Heart right ventricle (tissue), 16 donors: ENCODE data around the gene AGR3. TPM values are rescaled to one million over a fixed set of nuclear protein-coding genes. Genes with fewer than 3 reads are reported as not detected.

Source experiments
- ATAC-seq, 8 donors: fragments of 200-7000 bp; cut with Tn5 transposase; one replicate each; pipeline ENCODE4 v1.9.1; 2020; ENCODE audit warnings: mild to moderate bottlenecking in 8 of 8, moderate library complexity in 8 of 8, moderate number of reproducible peaks in 1 of 8
- DNase-seq, 2 donors: peaks; one replicate each; pipeline ENCODE4 v3.0.0-alpha.2; 2020
- H3K27ac ChIP-seq, 10 donors: fragments of 200-600 bp; sonication (generic) in 2 of 10; one replicate each; pipeline versions ENCODE4 v1.5.0 to v1.8.0; 2020 to 2022; ENCODE audit warnings: mild to moderate bottlenecking in 3 of 10
- H3K27me3 ChIP-seq, 7 donors: fragments of 200-600 bp; one replicate each; pipeline ENCODE4 v1.8.0; 2021 to 2022; ENCODE audit warnings: mild to moderate bottlenecking in 2 of 7
- H3K36me3 ChIP-seq, 9 donors: fragments of 200-600 bp; sonication (generic) in 1 of 9; one replicate each; pipeline versions ENCODE4 v1.5.0 to v1.8.0; 2020 to 2022; ENCODE audit warnings: mild to moderate bottlenecking in 2 of 9
- H3K4me1 ChIP-seq, 9 donors: fragments of 200-600 bp; sonication (generic) in 1 of 9; one replicate each; pipeline versions ENCODE4 v1.5.0 to v1.8.0; 2020 to 2022; ENCODE audit warnings: mild to moderate bottlenecking in 4 of 9
- H3K4me3 ChIP-seq, 10 donors: fragments of 200-600 bp; sonication (generic) in 2 of 10; one replicate each; pipeline versions ENCODE4 v1.5.0 to v1.8.0; 2020 to 2022; ENCODE audit warnings: mild to moderate bottlenecking in 7 of 10, moderate library complexity in 2 of 10
- H3K9me3 ChIP-seq, 11 donors: fragments of 200-600 bp in 10 of 11; sonication (generic) in 2 of 11; one replicate each; pipeline versions ENCODE4 v1.5.0 to v1.8.0; 2013 to 2022; ENCODE audit warnings: mild to moderate bottlenecking in 2 of 11, control low read depth in 1 of 11, moderate library complexity in 1 of 11
- WGBS, 2 donors: extraction: QIAGEN DNeasy Blood & Tissue Kit; methylation state at CpG; one replicate each; pipeline ENCODE4 v1.1.7; 2013; ENCODE audit warnings: inconsistent platforms in 1 of 2; 5-methylcytosine and 5-hydroxymethylcytosine counted together
- intact Hi-C, 10 donors: fragments of 100-400 bp; cut with DNase I; formaldehyde crosslinking; loops; one replicate each; pipeline versions ENCODE4 v1.11.1 to v1.14.2; 2022
- polyA plus RNA-seq, 2 donors: library from polyadenylated mRNA; stranded (reverse); fragments of 200-250 nt; gene quantifications; one replicate each; pipeline ENCODE4 v1.2.3, GENCODE V29; 2013
- total RNA-seq, 10 donors: library from RNA; stranded (reverse); fragmentation: NEBNext Ultra II Directional in 3 of 10; extraction: Animal tissue kit (Norgen Biotek cat#: 25700) in 3 of 10; gene quantifications; one replicate each; pipeline versions ENCODE4 v1.2.1 to v1.2.4, GENCODE V29; 2021 to 2023
- TF ChIP-seq, protein P1 (sequence below), 9 donors: fragments of 200-600 bp; sonication (generic) in 2 of 9; IDR thresholded peaks; one replicate each; pipeline versions ENCODE4 v1.5.0 to v1.8.0; 2021 to 2022; ENCODE audit warnings: antibody characterized with exemption in 9 of 9, mild to moderate bottlenecking in 5 of 9, moderate library complexity in 1 of 9
- donor health status: Arrhythmogenic right ventricular cardiomyopathy.
- donor health status: ischemic (EF 13 %, LVEDD 7.1; RV severe dilation, severe dysfunction).
- donor health status: healthy with polysubstance abuse.
- donor health status: DM: no; HTN: yes; CAD: no.
- donor health status: DM: no; HTN: no; CAD: no.
- donor health status: ischemic (EF 25% LVEDD 6.9; RV normal size, moderate dysfunction).
- donor health status: ischemic (EF 25% LVEDD 5.7; RV mildly dilated, moderate dysfunction).
- donor health status: healthy.
- donor health status: DM: yes; HTN: yes; CAD: no.
- donor health status: Ischemic cardiomyopathy.
- donor health status: ischemic (EF 35%, LVEDD 5.7; RV mildly dilated, moderate dysfunction).
- donor health status: nonischemic (EF 11% LVEDD 7.7; RV severe dilation, severe dysfunction).
- donor health status: DM: yes; HTN: yes; CAD: no.
- donor health status: PGD.
- donor health status: ischemic (EF 29% LVEDD 5.4; RV normal size, mild dysfunction).
- donor health status: nonischemic (EF 23%, LVEDD 6.1; RV moderate dilation, normal function).

AGR3 gene
- total and polyA plus RNA-seq, 12 donors: not detected

DNA sequence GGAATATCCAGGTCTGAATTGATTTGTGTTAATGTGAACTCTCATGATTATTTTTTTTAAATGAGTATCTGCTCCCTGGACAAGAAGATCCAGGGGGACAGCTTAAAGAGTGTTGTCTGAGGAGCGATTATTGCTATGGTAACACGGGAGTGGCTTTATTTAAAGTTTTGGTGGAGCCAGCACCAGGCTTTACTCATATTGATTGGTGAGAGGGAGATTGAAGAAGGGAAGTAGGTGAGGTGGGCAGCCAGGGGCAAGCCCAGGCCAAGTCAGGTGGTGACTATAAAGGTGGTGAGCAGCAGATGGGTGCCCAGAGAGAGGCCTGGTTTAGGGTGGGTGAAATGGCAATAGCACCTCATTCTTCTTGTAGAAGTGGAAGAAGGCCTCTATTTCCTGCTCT lies 66.8 kb downstream of the AGR3 start:
- 92 to 96% methylated on average over 2 of the region's 2 CpGs for WGBS, 2 donors
- Histone ChIP-seq H3K4me1 (peaks cover 0 to 12% (median 0%) of the 10 kb centered on the region in 9 donors), H3K27me3 (no peaks in the 10 kb centered on the region), H3K36me3 (no peaks in the 10 kb centered on the region), H3K4me3 (no peak overlapping the region), H3K27ac (no peak overlapping the region), H3K9me3 (no peaks in the 10 kb centered on the region)
- no peak for DNase-seq
- no peak for ATAC-seq
- intact Hi-C loops: no loop called here
- TF ChIP-seq, protein P1, sequence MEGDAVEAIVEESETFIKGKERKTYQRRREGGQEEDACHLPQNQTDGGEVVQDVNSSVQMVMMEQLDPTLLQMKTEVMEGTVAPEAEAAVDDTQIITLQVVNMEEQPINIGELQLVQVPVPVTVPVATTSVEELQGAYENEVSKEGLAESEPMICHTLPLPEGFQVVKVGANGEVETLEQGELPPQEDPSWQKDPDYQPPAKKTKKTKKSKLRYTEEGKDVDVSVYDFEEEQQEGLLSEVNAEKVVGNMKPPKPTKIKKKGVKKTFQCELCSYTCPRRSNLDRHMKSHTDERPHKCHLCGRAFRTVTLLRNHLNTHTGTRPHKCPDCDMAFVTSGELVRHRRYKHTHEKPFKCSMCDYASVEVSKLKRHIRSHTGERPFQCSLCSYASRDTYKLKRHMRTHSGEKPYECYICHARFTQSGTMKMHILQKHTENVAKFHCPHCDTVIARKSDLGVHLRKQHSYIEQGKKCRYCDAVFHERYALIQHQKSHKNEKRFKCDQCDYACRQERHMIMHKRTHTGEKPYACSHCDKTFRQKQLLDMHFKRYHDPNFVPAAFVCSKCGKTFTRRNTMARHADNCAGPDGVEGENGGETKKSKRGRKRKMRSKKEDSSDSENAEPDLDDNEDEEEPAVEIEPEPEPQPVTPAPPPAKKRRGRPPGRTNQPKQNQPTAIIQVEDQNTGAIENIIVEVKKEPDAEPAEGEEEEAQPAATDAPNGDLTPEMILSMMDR (IDR thresholded peaks at IDR 0.05): no peak

- TF ChIP-seq, protein P1 (IDR thresholded peaks at IDR 0.05): no peak
- Histone ChIP-seq H3K27ac (no peak overlapping the region), H3K4me1 (peaks cover 0 to 12% (median 0%) of the 10 kb centered on the region in 9 donors), H3K27me3 (no peaks in the 10 kb centered on the region), H3K36me3 (no peaks in the 10 kb centered on the region), H3K9me3 (no peaks in the 10 kb centered on the region), H3K4me3 (no peak overlapping the region)
- intact Hi-C loops: no loop called here
- DNase-seq (no peak), ATAC-seq (peak in 1 of 8 donors; percentile 35)
- 65 to 73% methylated on average over 3 of the region's 3 CpGs for WGBS, 2 donors
Measured at GRCh38 chr7:16813232-16813616, 68.6 kb downstream of the AGR3 start.

GRCh38 chr7:16812542-16813231 lies 69.1 kb downstream of the AGR3 start:
- H3K27me3 ChIP-seq: peaks cover 0 to 2% (median 0%) of the 10 kb centered on the region in 7 donors
- WGBS, 2 donors: 83 to 89% methylated on average over 4 of the region's 4 CpGs
- no peak overlapping the region for H3K27ac ChIP-seq
- no peak for DNase-seq
- TF ChIP-seq, protein P1 (IDR thresholded peaks at IDR 0.05): no peak
- no peaks in the 10 kb centered on the region for H3K9me3 ChIP-seq
- intact Hi-C loops: no loop called here
- H3K36me3 ChIP-seq: no peaks in the 10 kb centered on the region
- ATAC-seq: no peak
- H3K4me3 ChIP-seq: no peak overlapping the region
- peaks cover 0 to 12% (median 0%) of the 10 kb centered on the region in 9 donors for H3K4me1 ChIP-seq

- WGBS, 2 donors: 89 to 91% methylated on average over 2 of the region's 2 CpGs
- no peak overlapping the region for H3K27ac ChIP-seq
- no peak for ATAC-seq
- H3K27me3 ChIP-seq: peaks cover 0 to 2% (median 0%) of the 10 kb centered on the region in 7 donors
- TF ChIP-seq, protein P1 (IDR thresholded peaks at IDR 0.05): no peak
- H3K4me3 ChIP-seq: no peak overlapping the region
- H3K9me3 ChIP-seq: no peaks in the 10 kb centered on the region
- H3K36me3 ChIP-seq: no peaks in the 10 kb centered on the region
- intact Hi-C loops: no loop called here
- DNase-seq: no peak
- peaks cover 0 to 8% (median 0%) of the 10 kb centered on the region in 9 donors for H3K4me1 ChIP-seq
Measured at GRCh38 chr7:16811551-16811950, 70.2 kb downstream of the AGR3 start.
